Measurements from ENCODE around the gene RUNX1. TPM values are rescaled to one million over a fixed set of nuclear protein-coding genes. Genes with fewer than 3 reads are reported as not detected.

Gene RUNX1
- total and polyA plus RNA-seq, 2 donors (not counting 1 experiment from before 2014, with no cell fraction given) = 26.3 to 73.0 TPM

GRCh38 chr21:35050348-35051286 lies 1.5 kb upstream of the RUNX1 start:
- Histone ChIP-seq H3K9ac (ENCODE audit: low read length) (peak overlapping the region; percentile 46), H3K27ac (ENCODE audit: low read length in 2 of 2) (peak overlapping the region; percentile 51 to 69), H3K79me2 (ENCODE audit: control insufficient read depth, insufficient read depth, low read length) (peaks cover 27% of the 10 kb centered on the region), H3K9me3 (ENCODE audit: control extremely low read depth in 1 of 3, control insufficient read depth in 2 of 3, insufficient read depth in 1 of 3, low read length in 2 of 3) (no peaks in the 10 kb centered on the region), H3K27me3 (replicated peaks in 1 of 4; ENCODE audit: control extremely low read depth in 1 of 4, control insufficient read depth in 3 of 4, insufficient read depth in 4 of 4, low read length in 3 of 4) (no peaks in the 10 kb centered on the region), H2AFZ (ENCODE audit: insufficient read depth, low read depth, low read length, poor library complexity, severe bottlenecking) (peak overlapping the region; percentile 69), H3K4me3 (ENCODE audit: control extremely low read depth in 1 of 5, extremely low read depth in 1 of 5, insufficient read depth in 1 of 5, low read depth in 2 of 5, low read length in 4 of 5) (peak overlapping the region in 2 of 5 experiments; percentile 12 to 27), H3K4me1 (ENCODE audit: control insufficient read depth in 2 of 2, insufficient read depth in 2 of 2, low read length in 2 of 2) (peaks cover 41 to 46% of the 10 kb centered on the region in 2 donors), H4K20me1 (ENCODE audit: control insufficient read depth, insufficient read depth, low read length, poor library complexity, severe bottlenecking) (no peaks in the 10 kb centered on the region), H3K4me2 (replicated peaks; ENCODE audit: low read depth, low read length, poor library complexity, severe bottlenecking) (peak overlapping the region; percentile 87), H3K36me3 (replicated peaks in 1 of 2; ENCODE audit: control extremely low read depth in 1 of 2, control insufficient read depth in 1 of 2, extremely low read depth in 1 of 2, insufficient read depth in 2 of 2, low read length in 1 of 2) (peaks cover 0 to under 1% of the 10 kb centered on the region in 2 experiments)
- intact Hi-C loops (cut with micrococcal nuclease) = loop anchor here (1.0 to 5.0 kb wide), 7 partner anchors 52 to 350 kb away; no protein-coding TSS in a partner anchor
- Mint-ChIP-seq H3K4me1 (peaks cover 63% of the 10 kb centered on the region), H3K27me3 (no peaks in the 10 kb centered on the region), H3K9me3 (ENCODE audit: insufficient read depth) (no peaks in the 10 kb centered on the region), H3K27ac (peak overlapping the region; percentile 96), H3K4me3 (peak overlapping the region; percentile 82)
- TF ChIP-seq CTCF (IDR thresholded peaks at IDR 0.05) (no peak), EZH2 (IDR thresholded peaks at IDR 0.05; ENCODE audit: borderline replicate concordance, insufficient read depth, low read depth, low read length, poor library complexity, severe bottlenecking) (no peak)
- 21% methylated on average over 3 of the region's 15 CpGs for WGBS (ENCODE audit: insufficient coverage)
- DNase-seq (peak; percentile 73), ATAC-seq (ENCODE audit: low read depth) (peak; percentile 5)
- POLR2A ChIA-PET = interaction anchor here (0.9 to 1.6 kb wide), 2 partner anchors 24 to 155 kb away, joined by 3 to 7 read pairs; no protein-coding TSS in a partner anchor
- CTCF ChIA-PET = interaction anchor here (0.7 to 10.5 kb wide), 27 partner anchors 15 to 789 kb away, joined by 3 to 131 read pairs (median 4); no protein-coding TSS in a partner anchor

Measured in B cell (primary cell).